Loucy (cell line): ENCODE results near the gene NEU4.

Experiments used
- H2AFZ ChIP-seq: fragments of 200-600 bp; sonication (generic); 2 replicates; pipeline ENCODE4 v1.6.0; 2016; ENCODE audit warnings: antibody characterized with exemption, mild to moderate bottlenecking, low read length, moderate library complexity
- H3F3A ChIP-seq: fragments of 200-600 bp; 2 replicates; pipeline ENCODE4 v1.6.0; 2016; ENCODE audit warnings: antibody characterized with exemption, low read depth, mild to moderate bottlenecking
- H3K27me3 ChIP-seq: fragments of 200-600 bp; sonication (generic); 2 replicates; pipeline ENCODE4 v1.6.1; 2014; ENCODE audit warnings: low read length, mild to moderate bottlenecking; ENCODE audit not compliant: insufficient read depth, poor library complexity, severe bottlenecking
- H3K36me3 ChIP-seq: fragments of 200-600 bp; sonication (generic); 2 replicates; pipeline ENCODE4 v1.6.1; 2016; ENCODE audit warnings: low read length; ENCODE audit not compliant: insufficient read depth
- H3K4me1 ChIP-seq: fragments of 200-600 bp; sonication (generic); 2 replicates; pipeline ENCODE4 v1.5.1; 2014; ENCODE audit warnings: low read length, mild to moderate bottlenecking; ENCODE audit not compliant: insufficient read depth, poor library complexity, severe bottlenecking
- H3K4me2 ChIP-seq: fragments of 200-600 bp; sonication (generic); 2 replicates; pipeline ENCODE4 v1.6.0; 2014; ENCODE audit warnings: antibody characterized with exemption, low read length, low read depth, mild to moderate bottlenecking; ENCODE audit not compliant: poor library complexity, severe bottlenecking
- H3K4me3 ChIP-seq: fragments of 200-600 bp; sonication (generic); 2 replicates; pipeline ENCODE4 v1.5.1; 2014; ENCODE audit warnings: low read length, mild to moderate bottlenecking, mixed read lengths; ENCODE audit not compliant: poor library complexity, severe bottlenecking
- H3K79me2 ChIP-seq: fragments of 200-600 bp; sonication (generic); 2 replicates; pipeline ENCODE4 v1.6.1; 2014; ENCODE audit warnings: low read length; ENCODE audit not compliant: insufficient read depth
- H3K9ac ChIP-seq: fragments of 200-600 bp; sonication (generic); 2 replicates; pipeline ENCODE4 v1.6.0; 2014; ENCODE audit warnings: mild to moderate bottlenecking, low read depth, low read length, moderate library complexity; ENCODE audit not compliant: poor library complexity, severe bottlenecking
- H3K9me2 ChIP-seq: fragments of 200-600 bp; sonication (generic); replicated peaks from 2 replicates; pipeline ENCODE4 v1.6.1; 2016; ENCODE audit warnings: low read depth, low read length, mixed read lengths
- H3K9me3 ChIP-seq: fragments of 200-600 bp; sonication (generic); 2 replicates; pipeline ENCODE4 v1.6.1; 2014; ENCODE audit warnings: mild to moderate bottlenecking, antibody characterized with exemption, low read length, low read depth; ENCODE audit not compliant: insufficient read depth
- H4K20me1 ChIP-seq: fragments of 200-600 bp; sonication (generic); 2 replicates; pipeline ENCODE4 v1.6.0; 2014; ENCODE audit warnings: antibody characterized with exemption, low read length, mild to moderate bottlenecking; ENCODE audit not compliant: insufficient read depth, poor library complexity, severe bottlenecking
- CTCF ChIP-seq: fragments of 200-600 bp; sonication (generic); conservative IDR thresholded peaks from 2 replicates; pipeline ENCODE4 v1.5.1; 2014; ENCODE audit warnings: mild to moderate bottlenecking, antibody characterized with exemption, low read length
- EZH2phosphoT487 ChIP-seq: fragments of 200-600 bp; IDR thresholded peaks from 2 replicates; pipeline ENCODE4 v1.6.1; 2018; ENCODE audit warnings: antibody characterized with exemption, mild to moderate bottlenecking, moderate library complexity, borderline replicate concordance

NEU4 gene

GRCh38 chr2:241865416-241865956 lies 56.5 kb downstream of the NEU4 start:
- no peaks in the 10 kb centered on the region for H3K36me3 ChIP-seq
- H2AFZ ChIP-seq, result no peak overlapping the region
- peaks cover 55% of the 10 kb centered on the region for H3K4me1 ChIP-seq
- H3K9me2 ChIP-seq, result no peaks in the 10 kb centered on the region
- TF ChIP-seq EZH2phosphoT487 (no peak), CTCF (no peak)
- H4K20me1 ChIP-seq, result no peaks in the 10 kb centered on the region
- peaks cover 7% of the 10 kb centered on the region for H3F3A ChIP-seq
- H3K4me3 ChIP-seq, result no peak overlapping the region
- H3K9me3 ChIP-seq, result no peaks in the 10 kb centered on the region
- H3K79me2 ChIP-seq, result no peaks in the 10 kb centered on the region
- H3K27me3 ChIP-seq, result no peaks in the 10 kb centered on the region
- H3K4me2 ChIP-seq, result no peak overlapping the region
- no peak overlapping the region for H3K9ac ChIP-seq

GRCh38 chr2:241865957-241866789 lies 57.2 kb downstream of the NEU4 start:
- H3K9ac ChIP-seq, result no peak overlapping the region
- no peaks in the 10 kb centered on the region for H3K9me2 ChIP-seq
- peaks cover 7% of the 10 kb centered on the region for H3F3A ChIP-seq
- H3K9me3 ChIP-seq, result no peaks in the 10 kb centered on the region
- H3K79me2 ChIP-seq, result no peaks in the 10 kb centered on the region
- no peak overlapping the region for H3K4me3 ChIP-seq
- no peak overlapping the region for H3K4me2 ChIP-seq
- peaks cover 59% of the 10 kb centered on the region for H3K4me1 ChIP-seq
- H3K36me3 ChIP-seq, result no peaks in the 10 kb centered on the region
- H4K20me1 ChIP-seq, result no peaks in the 10 kb centered on the region
- no peak overlapping the region for H2AFZ ChIP-seq
- no peak for TF ChIP-seq CTCF
- no peak for TF ChIP-seq EZH2phosphoT487
- H3K27me3 ChIP-seq, result no peaks in the 10 kb centered on the region
